ENCODE results near the gene WNT5A. TPM values are rescaled to one million over a fixed set of nuclear protein-coding genes. Genes with fewer than 3 reads are reported as not detected.

Gene WNT5A
- total RNA-seq, 2 experiments from 2014 or later: 0.06 TPM; not detected in 1

DNA sequence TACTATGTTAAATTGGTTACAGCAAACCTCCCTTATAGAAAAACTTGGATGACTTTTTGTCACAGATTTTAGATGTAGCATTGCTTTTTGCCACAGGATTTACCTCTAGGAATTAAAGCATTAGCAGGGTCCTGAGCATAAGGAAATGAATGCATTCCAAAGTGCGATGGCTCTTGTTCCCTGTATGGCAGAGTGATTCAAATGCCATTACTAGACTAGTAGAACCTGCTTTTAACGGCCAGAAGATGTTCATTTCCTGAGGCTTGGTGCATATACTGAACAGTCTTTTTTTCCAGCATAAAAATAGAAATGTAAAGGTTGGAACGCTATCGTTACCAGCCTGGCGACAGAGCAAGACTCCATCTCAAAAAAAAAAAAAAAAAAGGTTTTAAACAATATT is 59.4 kb downstream of the WNT5A start:
- Mint-ChIP-seq H3K4me1 (ENCODE audit: low read depth) (no peaks in the 10 kb centered on the region), H3K36me3 (ENCODE audit: low read depth) (no peaks in the 10 kb centered on the region), H3K9me3 (peaks cover 6% of the 10 kb centered on the region), H3K27ac (no peak overlapping the region), H3K27me3 (no peaks in the 10 kb centered on the region), H3K4me3 (no peak overlapping the region)
- ChIA-PET POLR2A (no interaction called here), CTCF (no interaction called here)
- Histone ChIP-seq H3K36me3 (ENCODE audit: insufficient read depth, low read length) (no peaks in the 10 kb centered on the region), H3K27me3 (ENCODE audit: control insufficient read depth in 1 of 2, insufficient read depth in 2 of 2, low read length in 2 of 2) (no peaks in the 10 kb centered on the region), H3K27ac (ENCODE audit: low read depth in 1 of 2, low read length in 2 of 2) (no peak overlapping the region), H3K4me3 (ENCODE audit: low read length) (no peak overlapping the region), H3K9me3 (ENCODE audit: control insufficient read depth in 1 of 2, insufficient read depth in 1 of 2, low read length in 2 of 2) (peaks cover 0 to 11% of the 10 kb centered on the region in 2 experiments), H3K4me1 (ENCODE audit: insufficient read depth, low read length) (no peaks in the 10 kb centered on the region)
- TF ChIP-seq, protein P1, sequence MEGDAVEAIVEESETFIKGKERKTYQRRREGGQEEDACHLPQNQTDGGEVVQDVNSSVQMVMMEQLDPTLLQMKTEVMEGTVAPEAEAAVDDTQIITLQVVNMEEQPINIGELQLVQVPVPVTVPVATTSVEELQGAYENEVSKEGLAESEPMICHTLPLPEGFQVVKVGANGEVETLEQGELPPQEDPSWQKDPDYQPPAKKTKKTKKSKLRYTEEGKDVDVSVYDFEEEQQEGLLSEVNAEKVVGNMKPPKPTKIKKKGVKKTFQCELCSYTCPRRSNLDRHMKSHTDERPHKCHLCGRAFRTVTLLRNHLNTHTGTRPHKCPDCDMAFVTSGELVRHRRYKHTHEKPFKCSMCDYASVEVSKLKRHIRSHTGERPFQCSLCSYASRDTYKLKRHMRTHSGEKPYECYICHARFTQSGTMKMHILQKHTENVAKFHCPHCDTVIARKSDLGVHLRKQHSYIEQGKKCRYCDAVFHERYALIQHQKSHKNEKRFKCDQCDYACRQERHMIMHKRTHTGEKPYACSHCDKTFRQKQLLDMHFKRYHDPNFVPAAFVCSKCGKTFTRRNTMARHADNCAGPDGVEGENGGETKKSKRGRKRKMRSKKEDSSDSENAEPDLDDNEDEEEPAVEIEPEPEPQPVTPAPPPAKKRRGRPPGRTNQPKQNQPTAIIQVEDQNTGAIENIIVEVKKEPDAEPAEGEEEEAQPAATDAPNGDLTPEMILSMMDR (IDR thresholded peaks at IDR 0.05): no peak
- DNase-seq: no peak
- ATAC-seq (ENCODE audit: poor library complexity): no peak
- intact Hi-C loops (cut with DNase I, micrococcal nuclease): no loop called here

DNA sequence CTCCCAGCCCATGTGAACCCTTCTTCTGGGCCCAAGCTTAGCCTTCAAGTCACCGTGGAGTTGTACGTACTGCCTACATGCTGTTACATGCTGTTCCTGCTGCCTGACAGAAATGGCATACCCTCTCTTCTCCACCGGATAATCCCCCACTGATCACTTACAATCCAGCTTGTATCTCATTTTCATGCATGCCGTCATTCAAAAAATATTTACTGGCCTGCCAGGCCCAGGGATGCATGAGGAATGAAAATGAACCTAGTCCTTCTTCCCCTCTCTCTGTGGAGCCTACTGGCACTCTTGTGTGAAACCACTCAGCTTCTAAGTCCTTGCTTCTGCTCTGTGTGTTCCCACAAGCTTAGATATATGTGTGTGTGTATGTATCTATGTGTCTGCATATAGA is 60.6 kb downstream of the WNT5A start:
- H3K4me1 Mint-ChIP-seq (ENCODE audit: low read depth): no peaks in the 10 kb centered on the region
- no peak for DNase-seq
- ChIA-PET POLR2A (no interaction called here), CTCF (no interaction called here)
- Histone ChIP-seq H3K4me1 (ENCODE audit: insufficient read depth, low read length) (no peaks in the 10 kb centered on the region), H3K4me3 (ENCODE audit: low read length) (no peak overlapping the region), H3K36me3 (ENCODE audit: insufficient read depth, low read length) (no peaks in the 10 kb centered on the region), H3K9me3 (ENCODE audit: control insufficient read depth in 1 of 2, insufficient read depth in 1 of 2, low read length in 2 of 2) (peaks cover 0 to 11% of the 10 kb centered on the region in 2 experiments), H3K27me3 (ENCODE audit: control insufficient read depth in 1 of 2, insufficient read depth in 2 of 2, low read length in 2 of 2) (no peaks in the 10 kb centered on the region), H3K27ac (ENCODE audit: low read depth in 1 of 2, low read length in 2 of 2) (no peak overlapping the region)
- no peaks in the 10 kb centered on the region for H3K36me3 Mint-ChIP-seq (ENCODE audit: low read depth)
- H3K9me3 Mint-ChIP-seq: peaks cover 9% of the 10 kb centered on the region
- no peaks in the 10 kb centered on the region for H3K27me3 Mint-ChIP-seq
- no peak overlapping the region for H3K4me3 Mint-ChIP-seq
- TF ChIP-seq, protein P1 (IDR thresholded peaks at IDR 0.05): no peak
- intact Hi-C loops (cut with DNase I, micrococcal nuclease): no loop called here
- no peak overlapping the region for H3K27ac Mint-ChIP-seq
- no peak for ATAC-seq (ENCODE audit: poor library complexity)

DNA sequence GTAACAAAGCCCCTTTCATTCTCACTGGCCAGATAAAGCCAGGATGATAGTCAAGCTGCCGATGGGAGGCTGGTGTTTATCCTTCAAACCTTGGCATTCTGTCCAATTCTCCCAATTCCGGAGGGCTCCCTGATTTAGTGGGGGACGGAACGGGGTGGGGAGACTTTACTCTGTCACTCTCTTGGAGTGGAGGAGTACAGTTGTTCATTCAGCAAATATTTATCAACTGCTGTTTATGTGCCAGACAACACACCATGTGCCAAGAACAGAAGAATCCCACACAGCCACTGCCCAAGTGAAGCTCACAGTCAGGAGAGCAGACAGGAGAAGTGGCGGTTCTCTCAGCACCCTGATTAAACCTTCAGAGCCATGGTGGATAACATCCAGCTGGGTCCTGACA is 63.3 kb downstream of the WNT5A start:
- Mint-ChIP-seq H3K4me1 (ENCODE audit: low read depth) (no peaks in the 10 kb centered on the region), H3K27me3 (no peaks in the 10 kb centered on the region), H3K27ac (no peak overlapping the region), H3K4me3 (no peak overlapping the region), H3K36me3 (ENCODE audit: low read depth) (no peaks in the 10 kb centered on the region), H3K9me3 (peaks cover 15% of the 10 kb centered on the region)
- POLR2A ChIA-PET: no interaction called here
- DNase-seq (no peak), ATAC-seq (ENCODE audit: poor library complexity) (no peak)
- no peak overlapping the region for H3K27ac ChIP-seq (ENCODE audit: low read depth in 1 of 2, low read length in 2 of 2)
- intact Hi-C loops (cut with DNase I, micrococcal nuclease): no loop called here
- H3K9me3 ChIP-seq (ENCODE audit: control insufficient read depth in 1 of 2, insufficient read depth in 1 of 2, low read length in 2 of 2): peaks cover 0 to 4% of the 10 kb centered on the region in 2 experiments
- TF ChIP-seq, protein P1 (IDR thresholded peaks at IDR 0.05): no peak
- H3K4me3 ChIP-seq (ENCODE audit: low read length): no peak overlapping the region
- no peaks in the 10 kb centered on the region for H3K4me1 ChIP-seq (ENCODE audit: insufficient read depth, low read length)
- H3K36me3 ChIP-seq (ENCODE audit: insufficient read depth, low read length): no peaks in the 10 kb centered on the region
- no peaks in the 10 kb centered on the region for H3K27me3 ChIP-seq (ENCODE audit: control insufficient read depth in 1 of 2, insufficient read depth in 2 of 2, low read length in 2 of 2)
- CTCF ChIA-PET: no interaction called here

All from CD4-positive, alpha-beta T cell (primary cell).